HG02763 (cell line): ENCODE results near the gene STKLD1.
"Not testable (repeated sequence)": the region's sequence is repeated elsewhere in the genome, so short reads cannot be mapped to it uniquely, and the experiment has no call there.

Experiments used
- ATAC-seq: cut with Tn5 transposase; IDR thresholded peaks from one replicate; pipeline ENCODE4 v1.9.1; 2021; ENCODE audit warnings: mild to moderate bottlenecking, moderate library complexity; ENCODE audit not compliant: unreplicated experiment

The STKLD1 gene

DNA sequence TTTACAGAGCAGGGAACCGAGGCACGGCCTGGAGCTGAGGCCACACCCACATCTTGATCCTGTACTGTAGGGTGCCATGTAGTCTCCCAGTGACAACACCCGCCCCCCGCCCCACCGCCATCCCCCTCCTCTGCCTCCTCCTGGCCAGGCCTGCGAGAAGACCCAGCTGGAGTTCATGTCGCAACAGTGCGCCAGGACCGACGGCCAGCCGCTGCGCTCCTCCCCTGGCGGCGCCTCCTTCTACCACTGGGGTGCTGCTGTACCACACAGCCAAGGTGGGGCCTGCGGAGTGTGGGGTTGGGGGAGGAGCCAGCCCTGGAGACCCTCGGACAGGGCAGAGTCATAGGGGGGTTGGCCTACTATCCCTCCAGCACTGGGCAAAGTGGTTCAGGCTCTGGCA is 60.5 kb downstream of the STKLD1 start:
- no peak for ATAC-seq

DNA sequence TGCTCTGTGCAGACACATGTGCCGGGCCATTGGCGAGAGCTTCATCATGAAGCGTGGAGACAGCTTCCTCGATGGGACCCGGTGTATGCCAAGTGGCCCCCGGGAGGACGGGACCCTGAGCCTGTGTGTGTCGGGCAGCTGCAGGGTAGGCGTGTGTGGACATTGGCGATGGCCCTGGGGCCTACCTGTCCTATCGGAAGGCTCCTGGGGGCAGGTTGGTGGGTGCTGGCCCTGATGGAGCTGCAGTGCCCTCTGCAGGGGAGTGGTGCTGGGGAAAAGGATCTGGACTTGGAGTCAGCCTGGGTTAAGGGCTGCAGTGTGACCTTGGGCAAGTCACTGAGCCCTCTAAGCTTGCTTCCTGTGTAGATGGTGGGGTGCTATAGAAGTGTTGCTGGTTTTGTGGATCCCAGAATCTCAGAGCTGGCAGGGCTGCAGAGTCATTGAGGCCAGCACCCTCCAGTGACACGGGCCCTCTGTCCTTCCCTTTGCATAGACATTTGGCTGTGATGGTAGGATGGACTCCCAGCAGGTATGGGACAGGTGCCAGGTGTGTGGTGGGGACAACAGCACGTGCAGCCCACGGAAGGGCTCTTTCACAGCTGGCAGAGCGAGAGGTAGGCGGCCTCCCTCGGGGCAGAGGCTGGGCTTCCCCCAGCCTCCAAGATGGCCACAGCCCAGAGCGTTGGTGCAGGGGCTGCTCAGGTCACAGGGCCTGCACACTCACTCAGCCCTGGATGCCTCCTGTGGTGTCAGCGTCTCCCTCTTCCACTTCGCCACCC is 61.8 kb downstream of the STKLD1 start:
- ATAC-seq: no peak

DNA sequence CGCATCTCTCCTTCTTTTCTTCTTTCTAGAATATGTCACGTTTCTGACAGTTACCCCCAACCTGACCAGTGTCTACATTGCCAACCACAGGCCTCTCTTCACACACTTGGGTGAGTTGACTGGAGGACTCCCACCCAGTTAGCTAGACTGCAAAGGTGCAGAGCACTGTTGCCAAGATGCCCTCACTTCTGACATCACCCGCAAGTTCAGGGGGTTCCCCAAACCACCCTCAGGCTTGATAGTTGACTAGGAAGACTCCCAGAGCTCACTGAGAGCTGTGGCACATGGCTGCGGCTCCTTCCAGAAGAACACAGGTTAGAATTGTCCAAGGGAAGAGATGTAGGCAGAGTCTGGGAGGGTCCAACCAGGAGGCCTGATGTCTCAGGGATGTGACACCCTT is 63.2 kb downstream of the STKLD1 start:
- no peak for ATAC-seq

DNA sequence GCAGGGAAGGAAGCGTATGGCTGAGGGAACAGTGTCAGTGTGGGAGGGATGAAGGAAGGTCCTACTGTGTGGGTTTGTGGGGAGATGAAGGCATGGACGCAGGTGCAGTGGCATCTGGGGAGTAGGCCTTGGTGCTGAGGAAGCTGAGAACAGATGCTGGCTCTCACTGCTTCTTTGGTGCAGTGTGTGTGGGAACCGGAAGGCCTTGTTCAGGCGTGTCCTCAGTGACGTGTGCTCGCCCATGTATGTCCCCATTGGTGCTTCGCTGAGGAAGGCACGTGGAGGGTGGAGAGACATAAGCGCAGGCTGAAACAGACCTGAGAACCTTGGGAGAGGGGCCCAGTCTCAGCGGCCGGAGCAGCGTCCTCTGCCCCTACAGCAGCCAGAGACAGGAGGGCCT is 64.7 kb downstream of the STKLD1 start:
- ATAC-seq: no peak

DNA sequence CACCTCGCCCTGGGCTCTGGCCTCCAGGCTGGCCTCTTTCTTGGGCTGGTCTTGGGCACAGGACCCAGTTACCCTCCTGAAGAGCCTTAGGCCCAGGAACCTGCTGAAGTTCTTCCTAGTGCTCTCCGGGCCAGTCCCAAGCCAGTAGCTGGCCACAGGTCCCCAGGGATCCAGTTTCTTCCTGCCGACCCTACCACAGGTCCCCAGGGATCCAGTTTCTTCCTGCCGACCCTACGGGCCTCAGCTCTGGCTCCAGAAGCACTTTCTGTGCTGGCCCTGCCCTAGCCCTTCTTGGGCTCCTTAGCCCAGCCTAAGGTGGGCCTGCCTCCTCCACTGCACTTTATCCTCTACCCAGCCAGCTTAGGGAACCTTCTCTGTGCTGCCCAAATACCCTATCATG is 65.4 kb downstream of the STKLD1 start:
- ATAC-seq: no peak

DNA sequence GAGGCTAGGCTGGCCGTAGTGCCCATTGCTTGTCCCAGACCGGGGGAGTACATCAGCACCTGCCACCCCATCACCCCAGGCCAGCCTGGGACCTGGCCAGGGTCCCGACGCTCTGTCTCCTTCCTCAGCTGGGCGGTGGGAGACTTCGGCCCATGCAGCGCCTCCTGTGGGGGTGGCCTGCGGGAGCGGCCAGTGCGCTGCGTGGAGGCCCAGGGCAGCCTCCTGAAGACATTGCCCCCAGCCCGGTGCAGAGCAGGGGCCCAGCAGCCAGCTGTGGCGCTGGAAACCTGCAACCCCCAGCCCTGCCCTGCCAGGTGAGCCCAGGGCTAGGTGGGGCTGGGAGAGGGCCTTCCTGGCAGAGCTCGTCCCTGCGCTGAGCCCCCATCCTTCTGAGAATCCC is 67.1 kb downstream of the STKLD1 start:
- ATAC-seq: no peak

DNA sequence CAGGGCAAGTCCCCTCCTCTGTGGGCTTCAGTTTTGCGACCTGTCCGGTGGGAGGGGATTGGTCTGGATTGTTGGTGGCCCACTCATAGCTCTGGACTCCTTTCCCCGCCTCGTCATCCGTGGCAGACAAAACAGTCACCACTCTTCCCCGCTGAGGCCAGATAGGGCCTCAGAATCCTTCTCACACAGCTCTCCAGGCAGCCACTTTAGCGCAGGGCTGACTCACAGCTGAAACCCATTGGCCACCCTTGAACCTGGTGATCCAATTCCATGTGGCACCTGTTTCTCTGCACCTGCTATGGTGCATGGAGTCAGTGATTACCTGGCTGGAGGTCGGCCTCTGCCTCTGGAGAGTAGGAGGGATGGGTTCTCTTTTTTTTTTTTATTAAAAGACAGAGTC is 67.8 kb downstream of the STKLD1 start:
- no peak for ATAC-seq

DNA sequence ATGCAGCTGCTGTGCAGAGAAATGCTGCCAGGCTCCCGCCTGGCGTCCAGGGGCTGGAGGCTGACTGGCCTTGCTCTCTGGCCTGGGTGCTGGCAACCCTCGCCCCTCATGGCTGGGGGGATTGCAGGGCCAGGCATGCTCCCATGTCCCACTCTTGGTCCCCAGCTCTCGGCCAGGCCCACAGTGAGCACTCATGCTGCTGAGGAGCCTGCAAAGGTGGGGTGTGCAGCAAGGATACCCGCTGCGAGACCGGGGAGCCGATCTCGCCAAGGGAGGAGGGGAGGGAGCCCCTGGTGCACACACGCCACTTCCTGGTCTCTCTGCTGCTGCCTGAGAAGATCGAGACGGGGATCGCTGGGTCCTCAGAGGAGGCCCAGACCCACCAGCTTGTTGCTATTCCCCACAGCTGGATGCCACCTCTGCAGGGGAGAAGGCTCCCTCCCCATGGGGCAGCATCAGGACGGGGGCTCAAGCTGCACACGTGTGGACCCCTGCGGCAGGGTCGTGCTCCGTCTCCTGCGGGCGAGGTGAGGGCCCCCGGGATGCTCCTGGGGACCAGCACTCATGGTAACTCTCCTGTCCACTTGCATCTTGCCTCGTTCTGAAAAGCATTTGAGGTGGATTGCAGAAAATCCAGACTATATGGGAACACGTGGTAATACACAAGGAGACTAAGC is 69.3 kb downstream of the STKLD1 start:
- ATAC-seq: no peak

DNA sequence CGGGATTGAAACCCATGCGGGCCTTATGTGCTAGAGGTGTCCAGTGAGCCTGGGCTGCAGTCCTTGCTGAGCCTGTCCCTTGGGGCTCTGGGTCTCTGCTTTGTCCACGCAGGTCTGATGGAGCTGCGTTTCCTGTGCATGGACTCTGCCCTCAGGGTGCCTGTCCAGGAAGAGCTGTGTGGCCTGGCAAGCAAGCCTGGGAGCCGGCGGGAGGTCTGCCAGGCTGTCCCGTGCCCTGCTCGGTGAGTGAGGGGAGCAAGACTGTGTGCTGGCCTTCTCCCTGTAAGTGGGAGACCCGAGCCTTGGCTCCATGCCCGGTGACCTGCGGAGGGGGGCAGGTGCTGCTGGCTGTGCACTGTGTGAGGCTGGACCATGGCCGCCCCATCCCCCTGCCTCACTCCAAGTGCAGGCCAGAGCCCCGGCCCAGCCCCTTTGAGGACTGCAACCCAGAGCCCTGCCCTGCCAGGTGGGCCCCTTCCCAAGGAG is 72.4 kb downstream of the STKLD1 start:
- no peak for ATAC-seq

DNA sequence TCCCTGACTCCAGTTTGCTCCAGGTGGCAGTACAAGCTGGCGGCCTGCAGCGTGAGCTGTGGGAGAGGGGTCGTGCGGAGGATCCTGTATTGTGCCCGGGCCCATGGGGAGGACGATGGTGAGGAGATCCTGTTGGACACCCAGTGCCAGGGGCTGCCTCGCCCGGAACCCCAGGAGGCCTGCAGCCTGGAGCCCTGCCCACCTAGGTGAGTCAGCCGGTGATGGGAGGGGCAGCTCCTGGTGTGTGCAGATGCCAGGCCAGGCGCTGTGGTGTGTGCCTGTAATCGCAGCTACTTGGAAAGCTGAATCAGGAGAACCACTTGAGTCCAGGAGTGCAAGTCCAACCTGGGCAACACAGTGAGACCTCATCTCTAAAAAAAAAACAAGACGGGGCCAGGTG is 73.6 kb downstream of the STKLD1 start:
- ATAC-seq: no peak

DNA sequence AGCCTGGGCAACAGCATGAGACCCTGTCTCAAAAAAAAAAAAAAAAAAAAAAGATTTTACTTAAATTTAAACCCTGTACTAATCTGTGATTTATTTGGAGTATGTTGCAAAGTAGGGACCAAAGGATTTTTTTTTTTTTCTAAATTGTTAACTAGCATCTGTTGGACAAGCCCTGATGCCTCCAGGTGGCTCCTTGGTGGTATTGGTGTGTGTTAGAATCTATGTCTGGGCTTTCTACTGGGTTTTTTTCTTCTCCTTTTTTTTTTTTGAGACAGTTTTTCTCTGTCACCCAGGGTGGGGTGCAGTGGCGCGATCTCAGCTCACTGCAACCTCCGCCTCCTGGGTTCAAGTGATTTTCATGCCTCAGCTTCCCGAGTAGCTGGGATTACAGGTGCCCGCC is 75.7 kb downstream of the STKLD1 start:
- not testable (repeated sequence) for ATAC-seq

DNA sequence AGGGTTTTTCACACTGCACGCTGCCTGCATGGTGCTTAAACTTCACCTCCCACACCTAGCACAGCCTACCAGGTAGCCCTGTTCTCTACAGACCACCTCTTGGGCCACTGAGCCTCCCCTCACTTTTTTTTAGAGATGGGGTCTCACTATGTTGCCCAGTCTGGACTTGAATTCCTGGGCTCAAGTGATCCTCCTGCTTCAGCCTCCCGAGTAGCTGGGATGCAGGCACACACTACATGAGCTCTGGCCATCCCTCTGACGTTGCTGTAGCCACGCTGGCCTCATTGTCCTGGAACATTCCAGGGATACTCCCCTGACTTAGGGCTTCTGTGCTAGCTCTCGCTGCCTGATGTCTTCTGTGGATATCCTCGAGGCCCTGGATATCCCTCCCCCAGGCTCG is 76.4 kb downstream of the STKLD1 start:
- ATAC-seq: no peak

DNA sequence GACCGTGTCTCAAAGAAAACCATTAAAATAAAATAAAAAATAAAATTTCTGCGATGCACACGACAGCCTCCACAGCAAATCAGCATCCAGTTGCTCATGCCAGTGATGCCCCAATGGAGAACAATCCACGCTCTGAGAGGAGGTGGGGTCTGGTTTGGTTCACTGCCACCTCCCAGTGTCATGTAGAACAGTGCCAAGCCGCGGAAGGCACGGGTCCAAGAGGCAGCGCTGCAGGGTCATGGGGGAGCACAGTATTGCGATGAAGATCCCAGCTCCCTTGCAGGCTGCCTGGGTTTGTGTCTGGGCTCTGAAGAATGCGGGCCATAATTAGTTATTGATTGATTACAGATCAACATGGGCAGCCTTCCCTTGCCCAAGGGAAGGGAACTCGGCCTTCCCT is 77.5 kb downstream of the STKLD1 start:
- no peak for ATAC-seq

DNA sequence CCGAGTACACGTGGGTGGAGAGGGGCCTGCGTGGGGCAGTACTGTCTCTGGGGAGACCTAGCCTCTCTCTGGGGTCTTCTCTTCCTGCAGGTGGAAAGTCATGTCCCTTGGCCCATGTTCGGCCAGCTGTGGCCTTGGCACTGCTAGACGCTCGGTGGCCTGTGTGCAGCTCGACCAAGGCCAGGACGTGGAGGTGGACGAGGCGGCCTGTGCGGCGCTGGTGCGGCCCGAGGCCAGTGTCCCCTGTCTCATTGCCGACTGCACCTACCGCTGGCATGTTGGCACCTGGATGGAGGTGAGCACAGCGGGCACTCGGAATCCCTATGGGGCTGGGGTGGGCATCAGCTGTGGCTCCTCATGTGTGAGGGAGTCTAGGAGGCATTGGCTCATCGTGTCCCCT is 78.2 kb downstream of the STKLD1 start:
- ATAC-seq: no peak

DNA sequence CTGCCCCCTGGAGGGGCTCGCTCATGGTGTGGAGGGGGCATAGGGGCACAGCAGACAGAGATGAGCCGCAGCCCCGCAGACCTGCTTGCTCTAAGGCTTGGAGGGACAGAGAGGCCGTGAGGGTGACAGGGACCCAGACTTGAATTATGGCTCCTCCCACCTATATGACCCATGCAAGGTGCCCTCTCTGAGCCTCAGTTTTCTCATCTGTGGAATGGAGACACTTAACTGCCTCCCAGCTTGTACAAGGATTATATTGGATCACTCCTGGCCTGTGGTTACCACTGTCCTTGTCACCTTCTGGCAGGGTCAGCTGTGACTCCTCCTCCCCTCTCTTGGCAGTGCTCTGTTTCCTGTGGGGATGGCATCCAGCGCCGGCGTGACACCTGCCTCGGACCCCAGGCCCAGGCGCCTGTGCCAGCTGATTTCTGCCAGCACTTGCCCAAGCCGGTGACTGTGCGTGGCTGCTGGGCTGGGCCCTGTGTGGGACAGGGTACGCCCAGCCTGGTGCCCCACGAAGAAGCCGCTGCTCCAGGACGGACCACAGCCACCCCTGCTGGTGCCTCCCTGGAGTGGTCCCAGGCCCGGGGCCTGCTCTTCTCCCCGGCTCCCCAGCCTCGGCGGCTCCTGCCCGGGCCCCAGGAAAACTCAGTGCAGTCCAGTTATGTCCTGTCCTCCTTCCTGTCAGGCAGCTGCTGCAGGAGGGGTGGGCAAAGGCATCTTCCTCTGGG is 78.9 kb downstream of the STKLD1 start:
- ATAC-seq: no peak
